Amniotic epithelial cell (primary cell): ENCODE results near the gene PTPRA.
"Not testable (repeated sequence)": the region's sequence is repeated elsewhere in the genome, so short reads cannot be mapped to it uniquely, and the experiment has no call there.

ENCODE experiments used
- DNase-seq: peaks from one replicate; pipeline ENCODE4 v3.0.0-alpha.2; 2010; ENCODE audit warnings: low read depth

PTPRA gene

DNA sequence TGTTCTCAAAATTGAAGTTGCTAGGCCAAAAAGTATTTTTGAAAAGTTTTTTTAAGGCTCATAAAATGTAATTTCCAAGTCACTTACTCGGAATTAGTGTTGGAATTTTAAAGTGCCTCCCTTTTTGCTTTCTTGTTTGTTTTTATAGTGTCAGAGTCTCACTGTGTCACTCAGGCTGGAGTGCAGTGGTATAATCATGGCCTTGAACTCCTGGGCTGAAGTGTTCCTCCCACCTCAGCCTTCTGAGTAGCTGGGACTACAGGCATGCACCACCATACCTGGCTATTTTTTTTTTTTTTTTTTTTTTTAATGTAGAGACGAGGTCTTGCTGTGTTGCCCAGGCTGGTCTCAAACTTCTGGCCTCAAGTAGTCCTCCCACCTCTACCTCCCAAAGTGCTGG lies 130.1 kb downstream of the PTPRA start:
- no peak for DNase-seq

DNA sequence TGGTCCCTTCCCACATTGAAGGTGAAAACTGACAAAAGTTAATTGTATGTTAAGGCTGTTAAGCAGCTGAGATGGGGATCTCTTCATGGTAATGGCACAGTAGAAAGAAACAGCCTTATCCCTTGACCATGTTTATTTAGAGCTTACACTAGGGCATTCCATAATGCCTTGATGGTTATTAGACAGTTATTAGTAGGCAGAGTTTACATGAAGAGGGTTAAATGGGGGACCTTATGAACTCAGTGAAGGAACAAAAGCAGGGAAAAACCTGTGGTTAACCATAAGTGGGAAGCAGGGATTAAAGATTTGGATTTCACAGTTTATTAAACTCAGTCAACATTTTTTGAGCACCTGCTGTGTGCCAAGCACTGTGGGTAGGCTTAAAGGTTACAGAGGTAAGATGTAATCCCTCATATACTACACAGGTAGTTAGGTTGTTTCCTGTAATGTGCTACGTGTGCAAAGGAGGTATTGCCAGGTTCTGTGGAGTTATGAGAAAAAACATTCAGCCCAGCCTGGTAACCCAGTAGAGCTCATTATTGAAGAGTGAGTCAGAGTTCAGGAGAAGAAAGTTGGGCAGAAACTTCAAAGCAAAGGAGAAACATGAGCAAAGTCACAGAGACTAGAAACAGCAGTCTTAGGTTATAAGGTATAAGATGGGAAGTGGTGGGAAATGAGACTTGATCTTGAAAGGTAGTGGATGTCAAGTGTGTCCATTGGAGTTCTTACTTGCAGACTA lies 137.9 kb downstream of the PTPRA start:
- peak; percentile 80 for DNase-seq

DNA sequence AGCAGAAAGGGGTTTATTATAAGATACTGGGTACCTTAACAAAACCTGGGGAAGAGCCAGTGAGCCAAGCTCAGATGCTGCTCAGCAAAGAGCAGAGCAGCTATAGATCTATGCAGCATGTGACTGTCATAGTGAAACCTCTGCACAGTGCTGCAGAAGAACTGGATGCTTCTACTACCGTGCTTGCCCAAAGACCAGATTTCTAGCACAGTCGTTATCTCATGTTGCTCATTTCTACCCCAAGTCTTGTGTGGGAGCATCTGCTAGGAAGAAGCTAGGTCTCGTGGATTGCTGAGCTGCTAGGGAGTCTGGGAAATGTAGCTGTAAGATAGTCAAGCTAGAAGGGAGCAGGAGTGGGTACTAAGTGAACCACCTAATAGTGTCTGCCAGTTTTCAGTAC lies 138.5 kb downstream of the PTPRA start:
- DNase-seq: peak; percentile 77

DNA sequence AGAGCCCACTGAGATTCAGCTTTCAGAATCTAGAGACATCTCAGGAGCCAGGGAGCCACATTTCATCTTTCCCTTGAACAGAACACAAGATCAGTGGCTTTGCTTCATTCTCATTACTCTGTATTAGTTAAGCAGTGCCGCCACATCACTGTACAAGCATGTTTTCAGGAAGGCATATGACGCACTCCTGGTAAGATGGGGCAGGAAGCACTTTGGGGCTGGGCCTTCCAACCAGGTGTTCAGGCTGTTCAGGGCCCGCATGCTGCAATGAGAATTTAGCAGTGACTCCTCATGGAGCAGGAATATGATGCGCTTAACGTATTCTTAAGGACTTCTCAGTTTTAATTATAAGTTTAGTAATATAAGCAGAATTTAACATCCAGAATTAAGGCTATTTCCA lies 140.5 kb downstream of the PTPRA start:
- DNase-seq: no peak

DNA sequence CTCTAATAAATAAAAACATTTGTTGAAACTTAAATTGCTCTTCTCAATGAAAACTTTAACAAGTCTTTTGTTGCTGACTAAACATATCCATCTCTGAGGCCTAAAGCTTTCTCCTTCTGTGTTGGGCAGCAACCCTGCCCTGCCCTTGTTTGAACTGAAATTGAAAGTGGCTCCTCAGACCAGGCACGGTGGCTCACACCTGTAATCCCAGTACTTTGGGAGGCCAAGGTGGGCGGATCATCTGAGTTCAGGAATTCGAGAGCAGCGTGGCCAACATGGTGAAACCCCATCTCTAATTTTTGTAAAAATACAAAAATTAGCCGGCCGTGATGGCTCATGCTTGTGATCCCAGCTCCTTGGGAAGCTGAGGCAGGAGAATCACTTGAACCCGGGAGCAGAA lies 140.9 kb downstream of the PTPRA start:
- DNase-seq: no peak

DNA sequence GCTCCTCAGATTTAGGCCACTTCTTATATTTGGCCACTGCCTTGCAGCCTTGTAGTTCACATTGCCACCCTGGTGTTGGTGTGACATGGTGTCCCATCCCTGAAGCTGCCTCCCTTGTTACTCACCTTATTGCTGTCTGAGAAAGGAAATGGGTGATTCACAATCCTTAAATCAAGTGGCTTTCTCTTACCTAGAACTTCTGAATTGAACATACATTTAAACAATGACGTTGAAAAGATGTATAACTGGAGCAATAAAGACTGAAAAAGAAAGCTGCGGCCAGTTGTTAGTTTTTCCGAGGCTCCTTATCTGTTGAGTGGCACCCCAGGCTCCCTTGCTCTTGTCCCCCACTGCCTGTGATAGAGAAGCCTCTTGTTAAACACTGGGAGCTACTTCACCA lies 141.4 kb downstream of the PTPRA start:
- DNase-seq: no peak

DNA sequence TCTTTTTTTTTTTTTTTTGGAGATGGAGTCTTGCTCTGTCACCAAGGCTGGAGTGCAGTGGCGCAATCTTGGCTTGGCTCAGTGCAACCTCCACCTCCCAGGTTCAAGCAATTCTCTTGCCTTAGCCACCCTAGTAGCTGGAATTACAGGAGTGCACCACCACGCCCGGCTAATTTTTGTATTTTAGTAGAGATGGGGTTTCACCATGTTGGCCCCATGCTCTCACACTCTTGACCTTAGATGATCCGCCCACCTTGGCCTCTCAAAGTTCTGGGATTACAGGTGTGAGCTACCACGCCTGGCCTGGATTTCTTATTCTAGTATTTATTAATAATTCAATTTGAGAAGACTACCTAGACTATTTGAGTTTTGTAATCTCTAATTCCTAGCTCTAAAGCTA lies 142.0 kb downstream of the PTPRA start:
- DNase-seq: not testable (repeated sequence)

DNA sequence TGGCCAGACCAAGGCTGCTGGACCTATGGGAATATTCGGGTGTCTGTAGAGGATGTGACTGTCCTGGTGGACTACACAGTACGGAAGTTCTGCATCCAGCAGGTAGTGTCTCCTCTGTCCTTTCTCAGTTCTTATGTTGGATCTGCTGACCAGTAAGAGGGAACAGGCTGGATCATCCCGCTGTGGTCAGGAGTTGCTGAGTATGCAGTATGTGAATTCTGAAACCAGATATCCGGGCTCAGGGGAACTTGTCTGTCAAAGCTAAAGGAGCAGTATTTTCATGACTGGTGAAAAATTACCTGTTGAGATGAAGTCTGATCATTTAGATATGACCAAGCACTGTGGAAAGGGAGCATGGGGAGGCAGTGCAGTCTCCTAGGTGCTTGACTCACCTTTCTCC lies 148.0 kb downstream of the PTPRA start:
- DNase-seq: peak; percentile 30

DNA sequence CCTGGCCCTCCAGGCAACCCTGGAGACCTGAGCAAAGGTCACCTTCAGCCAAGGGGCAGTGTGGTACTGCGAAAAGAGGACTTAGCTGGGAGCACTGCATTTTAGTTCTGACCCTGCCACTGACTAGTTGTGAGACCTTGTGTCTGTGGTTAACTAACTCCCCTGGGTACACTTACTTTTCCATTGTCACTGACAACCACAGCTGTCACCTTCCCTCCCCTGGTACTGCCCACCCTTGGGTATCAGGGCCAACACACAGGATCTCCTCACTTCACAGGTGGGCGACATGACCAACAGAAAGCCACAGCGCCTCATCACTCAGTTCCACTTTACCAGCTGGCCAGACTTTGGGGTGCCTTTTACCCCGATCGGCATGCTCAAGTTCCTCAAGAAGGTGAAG lies 148.5 kb downstream of the PTPRA start:
- DNase-seq: no peak

DNA sequence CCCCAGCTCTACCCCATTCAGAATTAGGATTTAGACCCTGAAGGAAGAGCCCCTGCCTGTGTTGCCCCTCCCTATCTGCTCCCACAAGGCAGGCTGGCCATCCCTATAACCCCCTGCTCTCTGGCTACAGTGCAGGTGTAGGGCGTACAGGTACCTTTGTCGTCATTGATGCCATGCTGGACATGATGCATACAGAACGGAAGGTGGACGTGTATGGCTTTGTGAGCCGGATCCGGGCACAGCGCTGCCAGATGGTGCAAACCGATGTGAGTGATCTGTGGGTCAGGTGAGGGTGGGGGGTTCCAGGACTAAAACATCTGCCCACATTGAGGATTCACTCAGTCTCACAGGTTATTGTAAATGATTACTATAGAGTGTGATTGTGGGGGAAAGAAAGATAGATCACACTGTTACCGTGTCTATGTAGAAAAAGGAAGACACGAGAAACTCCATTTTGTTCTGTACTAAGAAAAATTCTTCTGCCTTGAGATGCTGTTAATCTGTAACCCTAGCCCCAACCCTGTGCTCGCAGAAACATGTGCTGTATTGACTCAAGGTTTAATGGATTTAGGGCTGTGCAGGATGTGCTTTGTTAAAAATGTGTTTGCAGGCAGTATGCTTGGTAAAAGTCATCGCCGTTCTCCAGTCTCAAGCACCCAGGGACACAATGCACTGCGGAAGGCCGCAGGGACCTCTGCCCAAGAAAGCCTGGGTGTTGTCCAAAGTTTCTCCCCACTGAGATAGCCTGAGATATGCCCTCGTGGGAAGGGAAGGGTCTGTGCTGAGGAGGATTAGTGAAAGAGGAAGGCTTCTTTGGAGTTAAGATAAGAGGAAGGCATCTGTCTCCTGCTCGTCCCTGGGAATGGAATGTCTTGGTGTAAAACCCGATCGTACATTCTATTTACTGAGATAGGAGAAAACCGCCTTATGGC lies 149.5 kb downstream of the PTPRA start:
- DNase-seq: peak; percentile 95

DNA sequence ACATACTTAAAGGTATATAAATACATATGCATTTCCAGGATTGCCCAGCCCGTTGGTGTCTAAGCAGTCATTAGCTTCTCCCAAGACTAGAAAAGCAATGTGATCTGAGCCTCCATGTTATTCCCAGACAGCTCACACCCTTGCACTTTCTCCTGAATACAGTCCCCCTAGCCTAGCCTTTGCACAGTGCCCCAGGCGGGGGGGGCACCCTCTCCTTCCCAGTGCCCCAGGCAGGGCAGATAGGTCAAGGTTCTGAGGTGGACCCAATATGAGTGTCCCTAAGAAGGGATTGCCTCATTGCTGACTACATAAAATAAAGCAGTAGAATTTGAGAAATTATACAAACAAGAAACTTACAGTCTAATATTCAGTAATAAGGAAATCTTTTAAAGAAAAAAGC lies 154.7 kb downstream of the PTPRA start:
- DNase-seq: no peak

DNA sequence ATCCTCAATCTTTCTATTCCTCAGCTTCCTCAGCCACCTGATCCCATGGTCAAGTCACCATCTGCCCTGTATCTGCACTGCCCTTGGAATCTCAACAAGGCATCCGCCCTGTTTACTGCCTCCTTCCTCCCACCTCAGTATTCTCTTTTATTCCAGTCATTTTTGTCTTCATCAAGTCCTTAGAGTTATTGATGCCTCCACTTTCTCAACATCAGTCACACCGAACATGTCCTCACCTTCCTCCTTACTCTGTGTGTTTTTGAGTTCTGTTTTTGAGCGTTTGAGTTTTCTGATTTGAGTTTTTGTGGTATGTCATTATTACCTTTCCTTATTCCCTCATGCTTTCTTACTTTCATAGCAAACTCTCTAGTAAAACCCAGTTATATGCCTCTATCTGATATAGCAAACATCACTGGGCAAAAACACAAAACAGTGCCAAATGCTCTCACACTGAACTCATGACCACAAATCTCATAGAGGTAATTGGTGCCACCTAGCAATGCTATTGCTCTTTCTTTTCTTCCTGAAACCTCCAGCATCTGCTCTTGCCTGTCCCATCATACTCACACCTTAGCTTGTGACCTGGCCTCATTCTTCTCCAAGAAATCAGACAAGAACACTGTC lies 158.4 kb downstream of the PTPRA start:
- no peak for DNase-seq

DNA sequence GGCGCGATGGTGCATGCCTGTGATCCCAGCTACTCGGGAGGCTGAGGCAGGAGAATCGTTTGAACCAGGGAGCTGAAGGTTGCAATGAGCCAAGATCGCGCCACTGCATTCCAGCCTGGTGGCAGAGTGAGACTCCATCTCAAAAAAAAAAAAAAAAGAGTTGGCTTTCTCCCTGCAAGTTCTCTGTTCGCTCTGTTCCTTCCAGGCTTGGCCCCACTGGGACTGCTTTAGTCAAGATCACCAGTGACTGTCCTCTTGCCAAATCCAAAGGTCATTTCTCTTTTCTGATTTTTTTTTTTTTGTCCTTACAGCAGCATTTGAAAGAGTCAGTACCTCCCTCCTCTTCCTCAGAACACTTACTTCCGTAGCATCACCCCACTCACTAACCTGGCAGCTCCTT lies 159.3 kb downstream of the PTPRA start:
- DNase-seq: no peak

DNA sequence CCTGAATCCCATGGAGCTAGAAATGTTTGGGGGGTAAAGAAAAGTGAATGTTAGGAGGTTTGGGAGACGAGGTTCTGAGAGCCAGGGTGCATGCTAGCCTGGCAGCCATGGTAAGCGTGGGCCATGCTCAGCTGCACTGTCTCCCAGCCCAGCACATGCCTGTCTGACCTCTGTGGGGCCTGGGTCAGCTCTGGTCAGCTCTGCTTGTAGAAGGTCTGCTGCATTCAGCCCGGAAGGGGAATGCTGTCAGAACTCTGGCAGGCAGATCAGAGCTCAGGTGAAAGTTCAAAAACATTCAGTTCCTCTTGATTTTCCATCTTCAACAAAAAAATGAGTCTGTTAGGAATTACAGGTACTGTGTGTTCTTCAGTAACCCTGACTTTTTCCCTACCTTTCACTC lies 164.4 kb downstream of the PTPRA start:
- no peak for DNase-seq

DNA sequence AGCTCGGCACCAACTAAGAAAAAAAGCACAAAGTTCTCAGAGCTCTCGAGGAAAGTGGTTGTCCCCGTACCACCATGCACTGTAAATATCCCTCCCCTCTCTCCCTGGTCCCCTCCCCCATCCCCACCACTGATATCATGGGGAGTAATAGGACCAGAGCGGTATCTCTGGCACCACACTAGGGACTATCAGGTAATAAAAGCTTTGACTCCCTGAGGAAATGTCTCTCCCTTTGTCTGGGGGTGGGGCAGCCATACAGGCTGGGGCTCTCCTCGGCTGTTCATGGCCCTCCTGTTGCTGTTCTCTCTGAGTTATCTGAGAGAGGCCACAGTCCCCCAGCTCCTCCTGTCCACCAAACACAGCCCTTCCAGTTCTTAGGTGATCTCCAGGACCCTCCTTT lies 165.2 kb downstream of the PTPRA start:
- DNase-seq: no peak

DNA sequence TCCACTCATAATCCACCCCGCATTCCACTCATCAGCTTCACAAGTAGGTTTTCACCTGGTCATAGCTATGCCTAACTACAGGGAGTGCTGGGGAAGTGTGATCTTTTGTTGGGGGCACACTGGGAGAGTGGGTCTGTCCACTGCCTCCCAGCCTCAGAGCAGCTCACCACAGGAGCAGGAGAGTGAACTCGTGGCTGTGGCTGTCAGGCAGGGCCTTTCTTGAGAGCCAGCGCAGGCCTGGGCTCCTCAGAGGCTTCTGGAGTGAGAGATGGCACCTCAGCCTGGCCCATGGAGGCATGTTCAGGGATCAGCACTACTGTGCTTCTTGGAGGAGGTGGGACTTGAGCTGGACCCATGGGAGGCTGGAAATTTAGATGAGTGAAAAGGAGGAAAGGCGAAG lies 166.1 kb downstream of the PTPRA start:
- DNase-seq: no peak

DNA sequence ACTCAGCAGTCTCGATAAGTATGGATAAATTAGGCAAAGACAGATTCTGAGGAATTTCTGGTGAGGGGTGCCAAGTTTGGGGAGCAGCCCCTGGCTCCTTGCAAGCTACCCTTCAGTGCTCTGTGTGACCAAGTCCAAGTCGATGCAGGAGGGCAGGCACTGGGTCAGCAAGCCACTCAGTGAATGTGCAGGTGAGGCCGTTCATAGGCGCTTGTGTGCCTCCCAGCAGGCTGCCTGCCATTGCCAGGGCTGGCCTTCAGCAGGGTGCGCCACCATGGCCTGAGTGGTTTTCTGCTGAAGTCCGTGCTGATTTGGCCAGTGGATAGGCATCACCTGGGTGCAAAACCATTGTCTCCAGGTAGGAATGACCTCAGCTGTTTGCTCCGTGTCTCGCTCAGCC lies 166.8 kb downstream of the PTPRA start:
- no peak for DNase-seq

DNA sequence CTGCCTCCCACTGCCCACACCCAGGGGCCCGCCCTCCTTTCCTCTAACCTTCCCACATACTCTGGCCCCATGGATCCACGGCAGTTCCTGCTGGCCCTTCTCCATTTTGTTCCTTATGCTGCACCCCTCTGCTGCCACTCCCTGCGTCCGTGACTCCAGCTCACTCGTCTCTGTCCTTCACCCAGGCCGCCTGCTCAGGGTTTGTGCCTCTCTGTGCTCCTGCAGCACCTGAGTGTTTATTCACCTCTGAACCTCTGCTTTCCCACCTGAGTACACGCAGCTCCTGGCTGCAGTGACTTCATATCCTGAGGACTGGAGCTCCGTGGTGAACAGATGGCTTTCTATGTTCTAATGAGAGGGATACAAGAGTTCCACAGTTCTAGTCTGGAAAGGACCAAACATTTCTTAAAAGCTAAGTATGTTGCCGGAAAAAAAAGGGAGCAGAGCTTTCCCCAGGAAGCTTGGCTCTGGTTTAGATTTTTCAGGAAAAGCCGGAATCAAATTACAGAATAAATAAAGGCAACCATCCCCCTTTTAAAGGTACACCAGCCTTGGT lies 168.7 kb downstream of the PTPRA start:
- no peak for DNase-seq

DNA sequence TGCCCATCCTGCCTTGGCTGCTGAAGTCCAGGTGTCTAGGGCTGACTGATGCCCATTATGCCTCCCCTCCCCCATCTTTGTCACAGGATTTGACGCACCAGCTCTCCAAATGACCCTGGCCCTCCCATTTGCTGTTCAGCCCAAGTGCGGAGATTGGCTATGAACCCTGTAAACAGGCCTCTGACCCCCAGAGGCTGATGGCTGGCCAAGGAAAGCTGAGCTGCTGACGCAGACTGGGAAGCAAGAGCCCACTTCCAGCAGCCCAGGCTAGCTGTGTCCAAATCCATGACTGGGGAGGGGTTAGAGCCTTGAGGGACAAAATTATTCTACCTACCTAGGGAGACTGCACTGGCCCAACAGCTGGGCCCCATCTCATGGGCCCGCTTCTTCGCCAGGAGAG lies 169.3 kb downstream of the PTPRA start:
- no peak for DNase-seq

DNA sequence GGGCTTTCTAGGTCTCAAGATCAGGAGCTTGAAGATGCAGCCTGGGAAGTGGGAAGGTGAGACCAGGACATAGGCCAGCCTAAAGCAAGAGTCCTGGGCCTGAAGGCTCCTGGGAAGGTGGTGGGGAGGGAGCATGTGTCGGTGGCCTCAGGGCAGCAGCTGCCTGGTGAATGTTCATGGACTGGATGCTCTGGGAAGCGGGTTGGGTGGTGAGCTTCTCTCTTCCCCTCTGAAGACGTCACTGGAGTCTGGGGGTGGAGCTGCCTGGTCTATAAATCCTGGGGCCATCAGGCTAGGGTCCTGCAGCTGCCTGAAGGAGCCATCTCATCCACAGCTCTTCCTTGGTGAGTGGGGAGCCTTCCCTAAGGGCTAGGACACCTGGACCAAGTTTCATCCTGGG lies 170.0 kb downstream of the PTPRA start, which contains the start of gene GNRH2:
TSS of gene GNRH2 (plus strand) at position 301 of the 400 bp plus-strand sequence. CDS start 793 bp downstream, outside the sequence.
- no peak for DNase-seq

DNA sequence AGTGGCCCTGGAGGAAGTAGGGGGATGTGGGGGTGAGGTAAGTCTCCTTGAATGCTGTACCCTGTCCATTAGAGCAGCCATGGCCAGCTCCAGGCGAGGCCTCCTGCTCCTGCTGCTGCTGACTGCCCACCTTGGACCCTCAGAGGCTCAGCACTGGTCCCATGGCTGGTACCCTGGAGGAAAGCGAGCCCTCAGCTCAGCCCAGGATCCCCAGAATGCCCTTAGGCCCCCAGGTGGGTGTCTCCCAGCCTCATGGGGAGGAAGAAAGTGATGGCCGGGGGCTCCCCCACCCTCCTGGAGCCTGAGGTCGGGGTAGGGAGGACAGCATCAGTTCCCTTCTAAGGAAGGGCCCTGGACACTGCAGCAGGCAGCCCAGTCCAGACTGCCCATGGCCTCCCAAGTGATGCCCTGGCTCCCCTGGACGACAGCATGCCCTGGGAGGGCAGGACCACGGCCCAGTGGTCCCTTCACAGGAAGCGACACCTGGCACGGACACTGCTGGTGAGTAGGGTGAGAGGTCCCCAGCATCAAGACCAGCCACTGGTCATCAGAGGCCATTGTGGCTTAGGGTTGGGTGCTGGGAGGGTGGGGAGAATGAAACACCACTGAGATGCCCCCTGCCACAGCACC lies 171.2 kb downstream of the PTPRA start:
- no peak for DNase-seq
